Erythroblast (primary cell): Measurements from ENCODE around the gene VAMP3.

Source experiments
- DNase-seq, 2 experiments: peaks; one replicate each; lab custom pipeline; 2025; lab: John Stamatoyannopoulos, UW
- GATA1 ChIP-seq: IDR thresholded peaks from 2 replicates; pipeline ENCODE4 v1.6.1; 2011; ENCODE audit warnings: low read depth, mild to moderate bottlenecking, control low read depth, low read length, moderate library complexity
- POLR2A ChIP-seq: IDR thresholded peaks from 2 replicates; pipeline ENCODE4 v1.6.1; 2011; ENCODE audit warnings: mild to moderate bottlenecking, low read length

Gene VAMP3, protein sequence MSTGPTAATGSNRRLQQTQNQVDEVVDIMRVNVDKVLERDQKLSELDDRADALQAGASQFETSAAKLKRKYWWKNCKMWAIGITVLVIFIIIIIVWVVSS

GRCh38 chr1:7770997-7771822 is at the start of gene VAMP3:
VAMP3 (plus strand) TSS chr1:7771296; CDS start chr1:7771384, 88 bp downstream.
- peak; percentile 91 to 95 for DNase-seq
- TF ChIP-seq GATA1: no peak
- peak; percentile 49 for TF ChIP-seq POLR2A

- DNase-seq: no peak
- TF ChIP-seq GATA1: no peak
- TF ChIP-seq POLR2A: no peak
These were observed 49.0 kb upstream of the VAMP3 start for GRCh38 chr1:7721940-7722669.

GRCh38 chr1:7722670-7723012 is 48.5 kb upstream of the VAMP3 start:
- no peak for DNase-seq
- TF ChIP-seq POLR2A: no peak
- no peak for TF ChIP-seq GATA1

- no peak for DNase-seq
- TF ChIP-seq POLR2A (no peak), GATA1 (no peak)
These were observed 44.5 kb upstream of the VAMP3 start for GRCh38 chr1:7726623-7727022.

- no peak for TF ChIP-seq GATA1
- TF ChIP-seq POLR2A: no peak
- DNase-seq: no peak
These were observed 43.2 kb upstream of the VAMP3 start for GRCh38 chr1:7727809-7728471.

DNA sequence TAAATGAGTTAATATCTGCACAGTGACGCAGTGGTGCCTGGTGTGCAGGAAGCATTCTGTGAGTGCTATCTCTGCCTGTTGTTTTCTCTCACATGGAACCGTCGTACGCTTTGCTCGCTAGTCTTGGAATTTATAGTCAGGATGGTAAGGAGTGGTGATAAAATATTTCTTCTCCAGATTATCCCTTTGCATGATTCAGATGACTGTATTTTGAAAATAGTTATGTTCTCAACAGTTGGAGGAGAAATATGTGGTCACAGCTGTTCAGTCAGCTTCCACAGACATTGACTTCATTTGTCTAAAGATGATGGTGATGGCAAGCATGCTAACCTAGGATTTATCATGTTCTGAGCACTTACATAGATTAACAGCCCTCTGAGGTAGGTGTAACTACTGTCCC is 41.3 kb upstream of the VAMP3 start:
- TF ChIP-seq GATA1 (no peak), POLR2A (no peak)
- DNase-seq: no peak

DNA sequence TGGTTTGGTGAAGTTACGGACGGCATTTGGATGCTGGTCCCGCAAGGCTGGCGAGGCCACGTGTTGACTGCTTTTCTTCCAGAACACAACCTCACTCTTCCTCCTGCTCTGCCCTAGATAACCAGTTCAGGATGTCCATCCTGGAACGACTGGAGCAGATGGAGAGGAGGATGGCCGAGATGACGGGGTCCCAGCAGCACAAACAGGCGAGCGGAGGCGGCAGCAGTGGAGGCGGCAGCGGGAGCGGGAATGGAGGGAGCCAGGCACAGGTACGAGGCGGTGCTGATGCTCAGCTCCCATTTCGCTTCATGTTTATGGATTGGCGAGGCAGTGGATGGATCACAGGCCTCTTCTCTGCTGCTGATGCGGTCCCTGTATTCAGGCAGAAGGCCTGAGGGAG is 38.8 kb upstream of the VAMP3 start:
- TF ChIP-seq POLR2A (no peak), GATA1 (no peak)

DNA sequence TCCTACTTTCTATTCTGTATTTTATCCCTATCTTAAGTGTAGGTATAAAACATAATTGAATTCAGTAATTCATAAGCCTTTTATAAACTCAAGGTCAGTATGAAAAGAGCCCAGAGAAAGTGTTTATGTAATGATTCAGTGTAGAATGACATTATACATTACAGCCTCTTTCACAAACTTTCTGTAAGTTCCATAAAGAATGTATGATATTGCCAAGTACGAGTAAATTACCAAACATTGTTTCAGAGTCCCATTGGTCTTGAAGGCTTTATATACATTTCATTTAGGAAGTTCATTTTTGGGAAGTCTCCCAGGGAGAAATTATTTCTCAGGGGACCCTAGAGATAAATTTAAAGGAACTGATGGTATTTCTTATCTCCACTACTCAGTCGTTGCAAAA is 37.8 kb upstream of the VAMP3 start:
- TF ChIP-seq GATA1: no peak
- no peak for TF ChIP-seq POLR2A
- DNase-seq: no peak

More for the DNA sequence above, 38.8 kb upstream of the VAMP3 start:
- no peak for DNase-seq

DNA sequence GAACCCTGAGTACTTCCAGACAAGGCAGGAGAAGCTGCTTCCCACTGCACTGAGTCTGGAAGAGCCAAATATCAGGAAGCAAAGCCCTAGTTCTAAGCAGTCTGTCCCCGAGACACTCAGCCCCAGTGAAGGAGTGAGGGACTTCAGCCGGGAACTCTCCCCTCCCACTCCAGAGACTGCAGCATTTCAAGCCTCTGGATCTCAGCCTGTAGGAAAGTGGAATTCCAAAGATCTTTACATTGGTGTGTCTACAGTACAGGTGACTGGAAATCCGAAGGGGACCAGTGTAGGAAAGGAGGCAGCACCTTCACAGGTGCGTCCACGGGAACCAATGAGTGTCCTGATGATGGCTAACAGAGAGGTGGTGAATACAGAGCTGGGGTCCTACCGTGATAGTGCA is 33.1 kb upstream of the VAMP3 start:
- DNase-seq: no peak
- TF ChIP-seq POLR2A: no peak

DNA sequence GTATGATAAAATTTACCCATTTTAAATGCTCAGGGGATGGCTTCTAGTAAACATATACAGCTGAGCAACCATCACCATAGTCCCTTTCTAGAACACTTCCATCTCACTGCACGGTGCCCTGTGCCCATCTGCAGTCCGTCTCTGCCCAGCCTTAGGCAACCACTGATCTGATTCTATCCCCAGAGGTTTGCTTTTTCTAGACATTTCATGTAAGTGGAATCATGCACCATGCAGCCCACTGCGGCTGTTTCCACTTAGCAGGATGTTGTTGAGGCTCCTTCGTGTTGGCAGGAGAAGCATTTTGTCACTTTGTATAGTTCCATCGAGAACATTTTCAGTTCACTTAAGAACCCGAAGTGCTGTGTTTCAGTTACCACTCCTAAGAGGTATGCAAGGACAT is 27.8 kb upstream of the VAMP3 start:
- TF ChIP-seq GATA1 (no peak), POLR2A (no peak)
- DNase-seq: no peak

- TF ChIP-seq POLR2A: no peak
- TF ChIP-seq GATA1: no peak
- DNase-seq: no peak
These were observed 26.2 kb upstream of the VAMP3 start for GRCh38 chr1:7744882-7745281.

DNA sequence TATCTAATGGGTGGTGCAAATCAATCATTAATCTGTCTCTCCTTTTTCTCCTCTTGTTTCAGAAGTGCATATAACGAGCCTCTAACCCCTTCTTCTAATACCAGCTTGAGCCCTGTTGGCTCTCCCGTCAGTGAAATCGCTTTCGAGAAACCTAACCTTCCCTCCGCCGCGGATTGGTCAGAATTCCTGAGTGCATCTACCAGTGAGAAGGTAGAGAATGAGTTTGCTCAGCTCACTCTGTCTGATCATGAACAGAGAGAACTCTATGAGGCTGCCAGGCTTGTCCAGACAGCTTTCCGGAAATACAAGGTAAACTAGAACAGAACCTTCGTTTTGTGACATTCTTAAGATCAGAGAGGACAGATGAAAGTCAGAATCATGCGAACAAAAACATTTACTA is 25.3 kb upstream of the VAMP3 start:
- no peak for TF ChIP-seq GATA1
- no peak for TF ChIP-seq POLR2A
- no peak for DNase-seq

DNA sequence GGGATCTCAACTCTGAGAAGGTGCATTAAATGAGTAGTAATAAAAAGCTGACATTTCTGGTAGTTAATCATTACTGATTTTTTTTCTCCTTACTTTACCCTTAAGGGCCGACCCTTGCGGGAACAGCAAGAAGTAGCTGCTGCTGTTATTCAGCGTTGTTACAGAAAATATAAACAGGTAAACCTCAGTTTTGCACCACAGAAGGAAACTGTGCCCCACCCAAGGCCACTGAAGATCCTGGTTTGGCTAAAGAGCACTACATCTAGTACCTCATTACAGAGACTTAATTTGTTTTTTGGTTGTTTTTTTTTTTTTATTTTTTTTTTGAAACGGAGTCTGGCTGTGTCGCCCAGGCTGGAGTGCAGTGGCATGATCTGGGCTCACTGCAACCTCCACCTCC is 23.5 kb upstream of the VAMP3 start:
- TF ChIP-seq GATA1 (no peak), POLR2A (no peak)
- no peak for DNase-seq

DNA sequence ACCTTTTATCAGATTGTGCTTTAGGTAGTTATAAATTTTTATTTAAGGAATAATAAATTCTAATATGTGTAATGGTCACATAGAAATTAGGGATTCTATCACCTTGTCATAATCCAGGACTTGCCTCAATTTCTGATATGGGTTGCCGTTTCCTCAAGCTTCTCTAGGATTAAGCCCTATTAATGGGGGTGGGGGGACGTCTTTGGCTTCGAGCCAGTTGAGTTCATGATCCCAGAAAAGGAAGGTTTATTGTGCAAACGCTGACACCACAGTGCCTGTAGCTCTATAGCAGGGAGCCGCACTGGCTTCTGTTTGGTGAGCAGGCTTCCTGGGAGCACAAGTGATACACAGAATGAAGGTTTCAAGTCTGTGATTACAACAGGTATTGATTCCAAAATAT is 22.0 kb upstream of the VAMP3 start:
- no peak for TF ChIP-seq GATA1
- TF ChIP-seq POLR2A: no peak
- no peak for DNase-seq
